ENCODE measurements around the gene CCN2. TPM values are rescaled to one million over a fixed set of nuclear protein-coding genes. Genes with fewer than 3 reads are reported as not detected.
A peak's percentile ranks its signal among the peaks of the same experiment; 100 is the strongest.
"Not testable (repeated sequence)": the region's sequence is repeated elsewhere in the genome, so short reads cannot be mapped to it uniquely, and the experiment has no call there.

The CCN2 gene
- total RNA-seq, 3 donors from 2014 or later = 17.1 to 39.7 (median 39.4) TPM

DNA sequence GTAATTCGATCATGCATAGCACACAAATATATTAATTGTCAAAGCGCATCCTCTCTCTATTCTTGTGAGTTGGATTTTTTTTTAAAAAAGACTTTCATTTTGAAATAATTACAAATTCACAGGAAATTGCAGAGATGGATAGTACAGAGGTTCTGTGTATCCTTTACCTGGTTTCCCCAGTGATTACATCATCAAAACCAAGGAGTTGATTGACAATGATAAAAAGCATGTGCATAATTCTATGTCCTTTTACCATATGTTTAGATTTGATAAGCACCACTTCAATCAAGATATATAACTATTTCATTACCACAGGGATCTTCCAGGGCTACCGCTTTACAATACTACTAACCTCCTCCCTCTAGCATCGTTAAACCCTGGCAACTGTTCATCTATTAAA lies 40.2 kb downstream of the CCN2 start:
- peaks cover 24% of the 10 kb centered on the region for H3K4me1 ChIP-seq (ENCODE audit: low read depth)
- TF ChIP-seq, protein P1, sequence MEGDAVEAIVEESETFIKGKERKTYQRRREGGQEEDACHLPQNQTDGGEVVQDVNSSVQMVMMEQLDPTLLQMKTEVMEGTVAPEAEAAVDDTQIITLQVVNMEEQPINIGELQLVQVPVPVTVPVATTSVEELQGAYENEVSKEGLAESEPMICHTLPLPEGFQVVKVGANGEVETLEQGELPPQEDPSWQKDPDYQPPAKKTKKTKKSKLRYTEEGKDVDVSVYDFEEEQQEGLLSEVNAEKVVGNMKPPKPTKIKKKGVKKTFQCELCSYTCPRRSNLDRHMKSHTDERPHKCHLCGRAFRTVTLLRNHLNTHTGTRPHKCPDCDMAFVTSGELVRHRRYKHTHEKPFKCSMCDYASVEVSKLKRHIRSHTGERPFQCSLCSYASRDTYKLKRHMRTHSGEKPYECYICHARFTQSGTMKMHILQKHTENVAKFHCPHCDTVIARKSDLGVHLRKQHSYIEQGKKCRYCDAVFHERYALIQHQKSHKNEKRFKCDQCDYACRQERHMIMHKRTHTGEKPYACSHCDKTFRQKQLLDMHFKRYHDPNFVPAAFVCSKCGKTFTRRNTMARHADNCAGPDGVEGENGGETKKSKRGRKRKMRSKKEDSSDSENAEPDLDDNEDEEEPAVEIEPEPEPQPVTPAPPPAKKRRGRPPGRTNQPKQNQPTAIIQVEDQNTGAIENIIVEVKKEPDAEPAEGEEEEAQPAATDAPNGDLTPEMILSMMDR (IDR thresholded peaks at IDR 0.05) = no peak
- H3K4me3 ChIP-seq = no peak overlapping the region
- DNase-seq (no peak), ATAC-seq (peak; percentile 46)
- H3K36me3 ChIP-seq (ENCODE audit: low read depth) = no peaks in the 10 kb centered on the region
- H3K9me3 ChIP-seq = no peaks in the 10 kb centered on the region
- intact Hi-C loops (cut with DNase I, micrococcal nuclease) = loop anchor here (1.0 to 10.0 kb wide), 3 partner anchors 129 to 216 kb away; no protein-coding TSS in a partner anchor

DNA sequence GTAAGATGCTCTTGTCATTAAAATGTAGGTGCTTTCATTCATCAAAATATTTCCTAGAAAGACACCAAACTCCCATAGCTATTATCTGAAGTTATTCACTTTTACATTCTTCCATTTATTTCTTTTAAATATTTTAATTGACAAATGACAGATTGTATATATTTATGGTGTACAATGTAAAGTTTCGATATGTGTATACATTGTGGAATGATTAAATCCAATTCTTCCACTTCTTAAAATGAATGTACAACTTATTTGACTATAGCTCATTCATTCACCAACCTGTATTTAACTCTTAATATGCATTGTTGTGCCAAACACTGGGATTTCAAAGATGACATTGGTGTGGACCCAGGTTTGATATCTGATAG lies 41.0 kb downstream of the CCN2 start:
- peaks cover 24% of the 10 kb centered on the region for H3K4me1 ChIP-seq (ENCODE audit: low read depth)
- H3K4me3 ChIP-seq = no peak overlapping the region
- DNase-seq (no peak), ATAC-seq (no peak)
- no peaks in the 10 kb centered on the region for H3K36me3 ChIP-seq (ENCODE audit: low read depth)
- intact Hi-C loops (cut with DNase I, micrococcal nuclease) = loop anchor here (1.0 to 10.0 kb wide), 3 partner anchors 128 to 215 kb away; no protein-coding TSS in a partner anchor
- TF ChIP-seq, protein P1 (IDR thresholded peaks at IDR 0.05) = no peak
- no peaks in the 10 kb centered on the region for H3K9me3 ChIP-seq

DNA sequence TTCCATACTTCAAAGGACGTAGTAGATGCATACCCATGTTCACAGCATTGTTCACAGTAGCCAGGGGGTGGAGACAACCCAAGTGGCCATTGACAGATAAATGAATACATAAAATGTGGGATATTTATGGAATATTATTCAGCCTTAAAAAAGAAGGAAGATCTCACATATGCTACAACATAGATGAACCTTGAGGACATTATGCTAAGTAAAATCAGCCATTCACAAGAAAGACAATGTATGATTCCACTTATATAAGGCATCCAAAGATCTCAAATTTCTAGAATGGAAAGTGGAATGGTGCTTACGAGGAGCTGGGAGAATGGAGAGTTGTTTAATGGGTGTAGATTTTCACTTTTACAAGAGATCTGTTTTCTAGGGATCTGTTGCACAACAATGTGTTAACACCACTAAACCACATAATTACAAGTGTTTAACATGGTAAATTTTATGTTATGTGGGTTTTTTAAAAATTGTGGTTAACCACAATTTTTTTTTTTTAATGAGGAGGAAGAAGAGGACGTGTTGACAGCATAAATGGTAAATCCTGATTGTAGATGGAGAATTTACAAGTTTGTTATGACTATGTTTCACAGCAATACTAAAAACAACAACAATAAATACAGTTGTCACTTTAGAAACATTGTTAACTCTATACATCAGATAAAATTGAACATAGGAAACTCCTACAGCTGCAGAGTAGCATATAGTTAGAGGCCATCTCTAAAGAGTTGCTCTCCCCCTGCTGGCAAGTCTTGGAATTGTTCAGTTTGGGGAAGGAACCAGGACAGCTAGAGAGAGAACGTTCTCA lies 41.6 kb downstream of the CCN2 start:
- DNase-seq (peak in 2 of 3 donors; percentile 49 to 96), ATAC-seq (peak; percentile 95)
- TF ChIP-seq, protein P1 (IDR thresholded peaks at IDR 0.05) = peak; percentile 58
- no peak overlapping the region for H3K4me3 ChIP-seq
- H3K4me1 ChIP-seq (ENCODE audit: low read depth) = peaks cover 24% of the 10 kb centered on the region
- H3K36me3 ChIP-seq (ENCODE audit: low read depth) = no peaks in the 10 kb centered on the region
- no peaks in the 10 kb centered on the region for H3K9me3 ChIP-seq
- intact Hi-C loops (cut with DNase I, micrococcal nuclease) = loop anchor here (1.0 to 10.0 kb wide), 3 partner anchors 127 to 215 kb away; no protein-coding TSS in a partner anchor

DNA sequence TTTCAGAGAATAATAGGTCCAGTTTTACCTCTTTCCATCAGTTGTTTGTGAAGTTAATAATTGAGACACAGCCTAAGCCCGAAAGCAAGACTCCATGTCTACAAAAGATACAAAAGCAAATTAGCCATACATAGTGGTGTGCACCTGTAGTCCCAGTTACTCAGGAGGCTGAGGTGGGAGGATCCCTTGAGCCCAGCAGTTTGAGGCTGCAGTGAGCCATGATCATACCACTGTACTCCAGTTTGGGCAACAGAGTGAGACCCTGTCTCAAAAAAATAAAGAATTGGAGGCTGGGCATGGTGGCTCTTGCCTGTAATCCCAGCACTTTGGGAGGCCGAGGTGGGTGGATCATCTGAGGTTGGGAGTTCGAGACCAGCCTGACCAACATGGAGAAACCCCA lies 42.4 kb downstream of the CCN2 start:
- H3K36me3 ChIP-seq (ENCODE audit: low read depth); ATAC-seq; DNase-seq; H3K4me3 ChIP-seq; intact Hi-C loops (cut with DNase I, micrococcal nuclease); H3K9me3 ChIP-seq: not testable (repeated sequence)
- H3K4me1 ChIP-seq (ENCODE audit: low read depth) = peaks cover 24% of the 10 kb centered on the region

DNA sequence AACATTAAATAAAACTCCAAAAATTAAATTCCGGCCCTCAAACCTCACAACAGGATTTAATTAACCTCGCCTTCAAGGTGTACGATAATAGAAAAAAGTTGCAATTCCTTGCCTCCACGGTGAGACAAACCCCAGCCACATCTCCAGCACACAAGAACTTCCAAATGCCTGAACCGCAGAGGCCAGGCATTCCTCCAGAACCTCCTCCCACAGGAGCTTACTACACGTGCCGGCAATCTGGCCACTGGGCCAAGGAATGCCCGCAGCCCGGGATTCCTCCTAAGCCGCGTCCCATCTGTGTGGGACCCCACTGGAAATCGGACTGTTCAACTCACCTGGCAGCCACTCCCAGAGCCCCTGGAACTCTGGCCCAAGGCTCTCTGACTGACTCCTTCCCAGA lies 47.4 kb downstream of the CCN2 start:
- ATAC-seq; DNase-seq; H3K4me1 ChIP-seq (ENCODE audit: low read depth); H3K4me3 ChIP-seq; intact Hi-C loops (cut with DNase I, micrococcal nuclease); H3K9me3 ChIP-seq; H3K36me3 ChIP-seq (ENCODE audit: low read depth): not testable (repeated sequence)

DNA sequence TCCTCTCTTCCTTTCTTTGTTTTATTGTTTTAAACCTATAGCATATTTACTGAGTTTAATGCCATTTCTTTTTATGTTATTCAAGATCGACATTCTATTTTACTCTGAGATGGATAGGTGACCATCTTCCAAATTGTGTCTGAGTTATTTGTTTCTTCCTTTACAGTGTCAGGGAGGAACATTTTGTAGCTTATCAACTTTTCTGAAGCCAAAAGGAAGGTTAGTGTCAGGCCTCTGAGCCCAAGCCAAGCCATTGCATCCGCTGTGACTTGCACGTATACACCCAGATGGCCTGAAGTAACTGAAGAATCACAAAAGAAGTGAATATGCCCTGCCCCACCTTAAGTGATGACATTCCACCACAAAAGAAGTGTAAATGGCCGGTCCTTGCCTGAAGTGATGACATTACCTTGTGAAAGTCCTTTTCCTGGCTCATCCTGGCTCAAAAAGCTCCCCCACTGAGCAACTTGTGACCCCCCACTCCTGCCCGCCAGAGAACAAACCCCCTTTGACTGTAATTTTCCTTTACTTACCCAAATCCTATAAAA lies 49.8 kb downstream of the CCN2 start:
- ATAC-seq; DNase-seq; intact Hi-C loops (cut with DNase I, micrococcal nuclease); H3K4me1 ChIP-seq (ENCODE audit: low read depth); H3K36me3 ChIP-seq (ENCODE audit: low read depth); H3K9me3 ChIP-seq; H3K4me3 ChIP-seq: not testable (repeated sequence)

DNA sequence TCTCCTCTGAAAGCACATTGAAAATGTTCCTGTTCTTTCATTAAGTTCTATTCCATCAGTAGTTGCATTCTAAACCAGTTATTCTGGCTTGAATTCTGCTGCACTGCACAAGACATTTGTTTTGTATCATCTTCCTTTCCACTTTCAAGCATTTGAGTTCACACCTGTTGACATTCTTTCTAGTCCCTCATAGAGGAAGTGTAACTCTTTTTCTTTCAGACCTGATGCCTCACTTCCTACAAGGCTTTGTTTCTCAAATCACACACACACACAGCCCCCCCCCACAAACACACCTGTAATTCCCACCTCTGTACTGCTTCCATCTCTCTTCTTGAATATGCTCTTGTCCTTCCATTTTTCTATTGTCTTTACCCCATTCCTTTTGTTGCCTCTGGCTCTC lies 50.9 kb downstream of the CCN2 start:
- Histone ChIP-seq H3K4me1 (ENCODE audit: low read depth) (peaks cover 3% of the 10 kb centered on the region), H3K4me3 (no peak overlapping the region), H3K9me3 (peaks cover 6% of the 10 kb centered on the region), H3K36me3 (ENCODE audit: low read depth) (no peaks in the 10 kb centered on the region)
- ATAC-seq (no peak), DNase-seq (no peak)
- intact Hi-C loops (cut with DNase I, micrococcal nuclease) = no loop called here
- TF ChIP-seq, protein P1 (IDR thresholded peaks at IDR 0.05) = no peak
